HG03159 (cell line): ENCODE results near the gene STAC3.
"Not testable (repeated sequence)": the region's sequence is repeated elsewhere in the genome, so short reads cannot be mapped to it uniquely, and the experiment has no call there.

Experiments
- ATAC-seq: cut with Tn5 transposase; IDR thresholded peaks from one replicate; pipeline ENCODE4 v1.9.1; 2021; ENCODE audit warnings: mild to moderate bottlenecking, moderate library complexity; ENCODE audit not compliant: unreplicated experiment

Gene STAC3

DNA sequence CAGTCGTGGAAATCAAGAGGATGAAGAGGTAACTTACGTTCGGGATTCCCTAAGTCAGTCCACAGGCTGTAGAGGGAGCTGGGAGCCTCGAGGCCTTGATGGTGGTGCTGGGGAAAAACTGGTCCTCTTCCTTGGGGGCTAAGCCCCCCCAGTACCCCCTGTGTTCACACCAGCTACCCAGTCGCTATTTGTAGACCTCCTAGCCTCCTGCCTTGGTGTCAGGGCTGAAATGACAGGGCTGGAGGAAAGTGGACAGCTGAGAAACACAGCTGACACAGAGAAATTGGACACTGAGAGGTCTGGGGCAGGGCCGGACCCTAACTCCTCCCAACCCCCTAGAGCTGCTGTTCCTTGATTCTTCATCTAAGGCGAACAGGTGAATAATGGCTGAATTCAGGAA lies at the start of gene STAC3:
Gene STAC3 (minus strand): TSS at position 232 of the 400 bp plus-strand sequence. CDS start 1,551 bp downstream, outside the sequence.
- no peak for ATAC-seq

GRCh38 chr12:57299514-57300016 lies 48.6 kb upstream of the STAC3 start:
- no peak for ATAC-seq

DNA sequence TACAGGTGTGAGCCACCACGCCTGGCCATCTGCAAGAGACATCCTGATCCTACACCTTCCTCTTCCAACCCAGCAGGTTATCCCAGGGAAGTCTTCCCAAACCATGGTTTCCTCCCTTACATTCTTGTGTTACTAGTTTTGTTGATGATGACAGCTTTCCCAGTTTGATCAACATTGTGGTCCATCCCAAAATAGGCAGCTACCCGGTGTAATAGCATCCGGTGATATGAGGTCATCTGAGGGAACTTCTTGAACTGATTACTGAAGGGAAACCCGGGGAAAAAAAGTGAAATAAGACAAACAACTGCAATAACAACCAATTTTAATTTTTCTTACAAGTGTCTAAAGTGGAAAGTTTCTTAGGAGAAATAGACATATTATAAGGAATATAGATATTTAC lies 45.3 kb upstream of the STAC3 start:
- ATAC-seq = no peak

GRCh38 chr12:57282073-57282472 lies 31.1 kb upstream of the STAC3 start:
- ATAC-seq = not testable (repeated sequence)

DNA sequence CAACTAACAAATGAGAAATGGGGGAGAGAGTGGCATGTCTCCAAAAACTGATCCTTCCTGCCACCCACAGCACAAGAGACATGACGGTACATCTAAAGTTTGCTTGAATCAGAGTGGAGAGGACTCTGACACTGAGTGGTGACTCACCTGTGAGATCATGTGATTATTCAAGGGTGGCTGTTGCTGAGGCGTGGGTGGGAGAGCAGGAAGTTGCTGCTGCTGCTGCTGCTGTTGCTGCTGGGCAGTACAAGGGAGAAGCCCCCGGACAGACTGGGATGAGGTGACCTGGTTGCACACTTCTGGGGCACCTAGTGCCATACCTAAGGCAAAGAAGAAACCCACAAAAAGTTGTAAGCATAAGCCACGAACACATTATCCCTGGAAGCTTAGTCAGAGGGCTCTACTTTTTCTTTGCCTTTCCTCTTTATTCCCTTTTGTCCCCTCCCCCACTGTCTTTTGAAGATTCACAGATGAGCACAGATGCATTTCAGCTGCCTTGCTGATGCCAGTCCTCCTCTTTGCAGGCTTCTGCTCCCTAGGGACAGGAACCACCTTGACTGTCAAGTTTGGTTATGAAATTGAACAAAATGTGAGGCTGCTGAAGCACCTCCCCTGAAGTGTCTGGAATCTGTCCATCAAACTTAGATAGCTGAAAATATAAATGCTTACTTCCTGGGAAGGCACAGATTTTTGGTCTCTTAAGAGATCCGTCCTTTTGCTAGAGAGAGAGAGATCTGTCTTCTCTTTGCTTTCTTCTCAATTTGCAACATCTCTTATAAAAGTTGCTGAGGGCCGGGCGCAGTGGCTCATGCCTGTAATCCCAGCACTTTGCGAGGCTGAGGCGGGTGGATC lies 29.4 kb upstream of the STAC3 start:
- ATAC-seq = peak; percentile 96

GRCh38 chr12:57278465-57279381 lies 27.7 kb upstream of the STAC3 start:
- no peak for ATAC-seq

DNA sequence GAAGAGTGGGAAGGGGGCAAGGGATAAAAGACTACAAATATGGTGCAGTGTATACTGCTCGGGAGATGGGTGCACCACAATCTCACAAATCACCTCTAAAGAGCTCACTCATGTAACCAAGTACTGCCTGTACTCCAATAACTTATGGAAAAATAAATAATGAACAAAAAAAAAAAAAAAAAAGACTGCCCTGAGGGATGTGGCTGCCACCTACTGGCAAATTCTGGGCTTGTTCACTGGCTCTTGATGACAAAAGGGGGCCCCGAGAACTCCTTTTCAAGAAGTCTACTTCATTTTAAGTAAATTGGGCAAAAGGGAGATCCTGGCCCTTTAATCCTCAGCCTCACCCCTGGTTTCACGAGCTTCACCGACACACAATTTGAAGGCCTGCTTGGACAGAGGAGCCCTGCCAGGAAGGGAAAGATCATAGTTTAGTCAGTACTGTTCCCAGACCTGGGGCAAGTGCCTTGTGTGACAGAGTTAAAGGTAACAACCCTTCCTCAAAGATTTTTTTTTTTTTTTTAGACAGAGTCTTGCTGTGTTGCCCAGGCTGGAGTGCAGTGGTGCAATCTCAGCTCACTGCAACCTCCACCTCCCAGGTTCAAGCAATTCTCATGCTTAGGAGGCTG lies 26.1 kb upstream of the STAC3 start:
- no peak for ATAC-seq

- not testable (repeated sequence) for ATAC-seq
Observed at GRCh38 chr12:57276233-57276632, 25.2 kb upstream of the STAC3 start.

DNA sequence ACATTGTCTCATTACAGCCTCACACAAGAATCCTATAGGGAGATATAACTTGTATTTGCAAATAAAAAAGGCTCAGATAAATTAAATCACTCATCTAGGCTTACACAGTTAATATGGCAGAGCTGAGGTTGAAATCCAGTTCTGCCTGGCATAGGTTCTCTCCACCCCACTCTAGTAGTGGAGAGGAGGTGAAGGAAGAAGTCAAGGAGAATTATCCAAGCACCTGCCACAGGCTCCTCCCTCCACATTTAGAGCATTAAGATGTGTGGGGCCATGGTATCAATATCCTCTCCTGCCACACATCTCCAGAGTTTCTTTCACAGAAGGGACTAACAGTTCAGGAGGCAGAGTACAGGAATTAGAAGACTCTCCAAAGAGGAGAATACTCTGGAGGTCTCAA lies 22.5 kb upstream of the STAC3 start:
- ATAC-seq = no peak

DNA sequence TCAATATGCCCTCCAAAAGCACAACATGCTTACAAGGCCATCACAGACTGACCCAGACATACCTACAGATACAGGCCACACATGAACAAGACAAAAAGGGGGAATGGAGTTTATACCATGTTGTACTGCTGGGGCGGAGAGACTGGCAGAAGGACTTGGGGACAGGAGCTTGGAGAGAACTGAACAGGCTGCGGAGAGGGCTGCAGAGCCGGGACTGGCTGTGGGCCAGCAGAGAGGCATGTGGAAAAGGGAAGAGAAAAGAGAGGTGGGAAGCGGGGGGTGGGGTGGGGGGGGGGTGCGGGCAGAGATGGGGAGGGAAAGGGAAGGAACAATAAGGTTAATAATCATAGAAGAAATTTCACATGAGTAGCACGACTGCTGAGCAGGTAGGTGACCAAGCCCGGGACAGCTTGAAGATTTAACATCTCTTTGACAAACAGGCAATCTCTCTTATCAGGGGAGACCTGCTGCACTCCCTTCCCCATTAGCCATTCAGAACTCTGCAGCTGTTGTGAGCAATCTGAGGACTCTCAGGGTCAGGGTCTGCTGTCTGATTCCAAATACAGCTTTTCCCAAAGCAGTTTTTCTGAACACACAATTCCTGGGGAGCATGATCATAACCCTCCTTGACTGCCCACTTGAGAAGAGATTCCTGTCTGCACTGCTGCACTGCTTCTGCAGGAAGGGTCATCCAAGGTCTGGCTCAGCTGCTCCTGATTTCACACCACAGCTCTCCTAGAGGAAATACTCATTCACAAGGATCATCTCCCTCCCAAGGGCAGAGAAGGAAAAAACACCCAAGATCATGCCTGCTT lies 21.6 kb upstream of the STAC3 start:
- no peak for ATAC-seq

- ATAC-seq = no peak
Observed at GRCh38 chr12:57270966-57271470, 20.0 kb upstream of the STAC3 start.

DNA sequence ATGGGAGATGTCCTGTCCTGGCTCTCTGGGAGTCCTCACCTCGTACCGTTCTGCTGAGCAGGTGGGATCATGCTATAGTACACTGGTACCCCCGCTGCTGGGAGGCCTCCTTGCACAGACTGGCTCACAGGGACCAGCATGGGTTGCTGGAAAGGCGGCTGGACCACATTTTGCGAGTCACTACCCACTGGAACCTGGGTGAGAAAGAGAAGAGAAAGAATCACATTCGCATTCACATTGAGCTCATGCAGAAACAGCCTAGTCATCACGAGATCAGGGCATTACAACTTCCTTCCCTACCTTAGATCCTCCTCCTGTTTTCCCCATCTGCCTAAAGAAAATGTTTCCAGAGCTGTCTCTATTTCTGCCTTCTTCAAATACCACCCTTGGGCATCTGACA lies 17.3 kb upstream of the STAC3 start:
- no peak for ATAC-seq

- no peak for ATAC-seq
Observed at GRCh38 chr12:57266681-57267080, 15.7 kb upstream of the STAC3 start.

GRCh38 chr12:57263096-57263495 lies 12.1 kb upstream of the STAC3 start:
- ATAC-seq = no peak

DNA sequence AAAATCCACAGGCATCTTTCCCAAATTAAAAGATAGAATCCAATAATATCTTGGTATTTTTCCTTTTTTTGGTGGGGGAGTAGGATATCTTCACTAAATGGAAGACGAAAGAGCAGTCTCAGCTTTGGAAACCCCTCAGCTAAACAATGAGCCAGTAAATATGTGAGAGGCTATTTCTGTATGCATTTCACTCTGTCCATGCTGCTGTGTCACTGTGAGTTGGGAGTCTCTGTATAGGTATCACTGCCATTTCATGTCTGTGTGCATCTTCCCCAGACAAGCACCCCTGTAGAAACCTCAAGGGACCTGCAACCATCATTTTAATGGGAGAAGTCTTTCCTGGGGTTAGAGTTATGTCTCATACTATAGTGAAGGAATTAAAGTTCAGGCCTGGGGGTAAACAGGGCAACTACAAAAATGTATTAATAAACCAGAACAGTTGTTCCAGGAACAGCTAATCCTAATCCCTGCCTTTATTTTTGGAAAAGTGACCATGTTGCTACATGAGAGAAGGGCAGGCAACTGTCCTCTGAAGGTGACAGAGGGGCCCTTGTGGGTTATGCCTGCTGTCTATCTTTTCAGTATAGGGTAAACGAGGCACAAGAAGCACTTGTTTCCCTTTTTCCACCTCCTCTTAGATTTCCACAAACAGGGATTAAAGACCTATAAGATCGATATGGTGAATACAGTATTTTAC lies 11.3 kb upstream of the STAC3 start:
- ATAC-seq = no peak

GRCh38 chr12:57261428-57261865 lies 10.5 kb upstream of the STAC3 start:
- no peak for ATAC-seq

GRCh38 chr12:57260366-57260765 lies 9.4 kb upstream of the STAC3 start:
- no peak for ATAC-seq

DNA sequence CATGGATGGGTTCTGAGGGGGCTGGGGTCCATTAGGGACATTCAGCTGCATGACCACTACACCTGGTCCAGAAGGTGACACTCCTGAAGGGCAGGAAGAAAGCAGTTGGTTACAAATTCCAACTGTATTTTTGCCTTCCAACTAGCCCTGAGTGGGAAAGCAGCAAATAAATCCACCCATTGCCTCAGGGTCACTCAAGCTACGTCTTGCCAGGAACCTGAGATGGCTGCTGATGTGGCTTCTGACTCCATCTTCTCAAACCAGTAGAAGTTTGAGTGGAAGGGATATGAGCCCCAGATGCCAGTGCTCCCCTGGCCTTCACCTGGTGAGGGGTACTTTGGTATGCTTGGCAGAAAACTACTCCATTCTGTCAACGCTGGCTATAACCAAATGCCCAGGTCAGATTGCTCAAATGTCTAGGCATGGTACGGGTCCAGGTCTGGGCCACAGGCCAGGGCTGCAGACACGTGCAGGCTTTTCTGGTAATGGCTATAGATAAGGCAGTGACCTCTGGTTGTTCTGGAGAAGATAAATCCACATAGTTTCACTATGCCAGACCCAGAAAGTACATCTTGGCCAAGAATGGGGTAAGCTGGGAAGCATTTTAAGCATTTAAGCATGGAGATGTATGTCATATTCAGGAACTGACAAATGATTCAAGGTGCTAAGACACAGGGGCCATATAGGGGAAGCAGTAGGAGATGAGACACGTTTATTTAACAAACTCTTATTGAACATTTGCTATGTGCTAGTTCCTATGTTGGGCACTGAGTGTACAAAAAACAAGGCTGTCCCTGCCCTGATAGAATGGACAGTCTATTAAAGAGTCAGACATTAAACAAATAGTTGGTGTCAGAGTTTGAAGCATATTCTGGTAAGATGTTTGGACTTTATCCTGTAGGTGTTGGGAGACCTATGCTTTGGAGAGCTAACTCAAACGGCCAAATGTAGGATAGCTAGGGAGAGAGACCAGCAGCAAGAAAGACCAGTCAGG lies 8.3 kb upstream of the STAC3 start:
- no peak for ATAC-seq
